Measurements from ENCODE around the gene SPAG17. TPM values are rescaled to one million over a fixed set of nuclear protein-coding genes. Genes with fewer than 3 reads are reported as not detected.
A peak's percentile ranks its signal among the peaks of the same experiment; 100 is the strongest.

SPAG17 gene
- total RNA-seq, 1 experiment from 2014 or later, result not detected

DNA sequence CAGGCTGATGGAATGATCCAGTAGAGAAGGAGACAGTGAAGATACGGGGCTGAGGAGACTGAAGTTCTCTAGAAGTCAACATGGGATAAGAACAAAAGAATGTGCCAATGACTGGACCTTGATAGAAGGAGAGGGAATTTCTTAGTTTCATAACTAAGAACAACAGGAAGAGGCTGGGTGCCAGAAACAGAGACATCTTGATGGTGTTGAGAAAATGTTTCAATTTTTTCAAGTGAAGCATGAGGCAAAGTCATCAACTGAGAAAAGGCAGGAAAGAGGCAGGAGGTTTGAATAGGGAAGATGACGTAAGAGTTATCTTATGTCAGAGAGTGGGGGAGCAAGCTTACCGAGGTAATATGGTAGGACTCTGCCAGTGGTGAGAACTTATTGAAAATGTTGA is 80.1 kb downstream of the SPAG17 start:
- ChIA-PET POLR2A (ENCODE audit: unreplicated experiment) (no interaction called here), CTCF (no interaction called here)
- peaks cover 23% of the 10 kb centered on the region for H3K4me1 ChIP-seq (ENCODE audit: insufficient read depth, low read length)
- H3K27me3 ChIP-seq (ENCODE audit: low read length), result no peaks in the 10 kb centered on the region
- H3K9me2 ChIP-seq (replicated peaks; ENCODE audit: low read length), result no peaks in the 10 kb centered on the region
- H4K20me1 ChIP-seq (ENCODE audit: low read length), result no peaks in the 10 kb centered on the region
- no peak overlapping the region for H3K4me2 ChIP-seq (ENCODE audit: low read length)
- ATAC-seq, result no peak
- no TSS peak for BruUV-seq (replicated peaks)
- no peak for DNase-seq
- intact Hi-C loops (cut with micrococcal nuclease), result no loop called here
- no peak overlapping the region for H2AFZ ChIP-seq (ENCODE audit: low read length)
- no peaks in the 10 kb centered on the region for H3K9me3 ChIP-seq (ENCODE audit: low read length)
- no peaks in the 10 kb centered on the region for H3F3A ChIP-seq (ENCODE audit: low read length, unreplicated experiment)
- H3K27ac ChIP-seq (ENCODE audit: low read length), result no peak overlapping the region
- TF ChIP-seq EZH2phosphoT487 (IDR thresholded peaks at IDR 0.05; ENCODE audit: borderline replicate concordance, low read length) (no peak), EZH2 (IDR thresholded peaks at IDR 0.05; ENCODE audit: low read length, unreplicated experiment) (no peak)
- TF ChIP-seq, protein P1, sequence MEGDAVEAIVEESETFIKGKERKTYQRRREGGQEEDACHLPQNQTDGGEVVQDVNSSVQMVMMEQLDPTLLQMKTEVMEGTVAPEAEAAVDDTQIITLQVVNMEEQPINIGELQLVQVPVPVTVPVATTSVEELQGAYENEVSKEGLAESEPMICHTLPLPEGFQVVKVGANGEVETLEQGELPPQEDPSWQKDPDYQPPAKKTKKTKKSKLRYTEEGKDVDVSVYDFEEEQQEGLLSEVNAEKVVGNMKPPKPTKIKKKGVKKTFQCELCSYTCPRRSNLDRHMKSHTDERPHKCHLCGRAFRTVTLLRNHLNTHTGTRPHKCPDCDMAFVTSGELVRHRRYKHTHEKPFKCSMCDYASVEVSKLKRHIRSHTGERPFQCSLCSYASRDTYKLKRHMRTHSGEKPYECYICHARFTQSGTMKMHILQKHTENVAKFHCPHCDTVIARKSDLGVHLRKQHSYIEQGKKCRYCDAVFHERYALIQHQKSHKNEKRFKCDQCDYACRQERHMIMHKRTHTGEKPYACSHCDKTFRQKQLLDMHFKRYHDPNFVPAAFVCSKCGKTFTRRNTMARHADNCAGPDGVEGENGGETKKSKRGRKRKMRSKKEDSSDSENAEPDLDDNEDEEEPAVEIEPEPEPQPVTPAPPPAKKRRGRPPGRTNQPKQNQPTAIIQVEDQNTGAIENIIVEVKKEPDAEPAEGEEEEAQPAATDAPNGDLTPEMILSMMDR (conservative IDR thresholded peaks at IDR 0.05; ENCODE audit: low read depth, low read length), result no peak
- no peaks in the 10 kb centered on the region for H3K36me3 ChIP-seq (ENCODE audit: low read depth, low read length)
- H3K4me3 ChIP-seq (ENCODE audit: low read length), result no peak overlapping the region
- no peak overlapping the region for H3K9ac ChIP-seq (ENCODE audit: low read length)
- no peaks in the 10 kb centered on the region for H3K79me2 ChIP-seq (ENCODE audit: low read length)

GRCh38 chr1:118102445-118102844 is 82.6 kb downstream of the SPAG17 start:
- intact Hi-C loops (cut with micrococcal nuclease), result no loop called here
- H3K9me2 ChIP-seq (replicated peaks; ENCODE audit: low read length), result no peaks in the 10 kb centered on the region
- DNase-seq (no peak), ATAC-seq (no peak)
- H3K79me2 ChIP-seq (ENCODE audit: low read length), result no peaks in the 10 kb centered on the region
- no peaks in the 10 kb centered on the region for H3F3A ChIP-seq (ENCODE audit: low read length, unreplicated experiment)
- CTCF ChIA-PET, result no interaction called here
- H3K27me3 ChIP-seq (ENCODE audit: low read length), result no peaks in the 10 kb centered on the region
- no peaks in the 10 kb centered on the region for H4K20me1 ChIP-seq (ENCODE audit: low read length)
- peaks cover 34% of the 10 kb centered on the region for H3K4me1 ChIP-seq (ENCODE audit: insufficient read depth, low read length)
- H3K4me2 ChIP-seq (ENCODE audit: low read length), result no peak overlapping the region
- peak overlapping the region; percentile 77; the same call in 1 of the 2 replicates for H3K9ac ChIP-seq (ENCODE audit: low read length)
- H3K9me3 ChIP-seq (ENCODE audit: low read length), result no peaks in the 10 kb centered on the region
- 0 out of 2 replicates have a peak overlapping the region, but pooled peaks have one; percentile 95 for H3K27ac ChIP-seq (ENCODE audit: low read length)
- TF ChIP-seq EZH2 (IDR thresholded peaks at IDR 0.05; ENCODE audit: low read length, unreplicated experiment), result no peak
- TF ChIP-seq, protein P1 (conservative IDR thresholded peaks at IDR 0.05; ENCODE audit: low read depth, low read length), result no peak
- TF ChIP-seq EZH2phosphoT487 (IDR thresholded peaks at IDR 0.05; ENCODE audit: borderline replicate concordance, low read length), result no peak
- POLR2A ChIA-PET (ENCODE audit: unreplicated experiment), result no interaction called here
- no peak overlapping the region for H2AFZ ChIP-seq (ENCODE audit: low read length)
- no TSS peak for BruUV-seq (replicated peaks)
- no peaks in the 10 kb centered on the region for H3K36me3 ChIP-seq (ENCODE audit: low read depth, low read length)
- no peak overlapping the region for H3K4me3 ChIP-seq (ENCODE audit: low read length)

GRCh38 chr1:118101999-118102398 is 83.0 kb downstream of the SPAG17 start:
- Histone ChIP-seq H2AFZ (ENCODE audit: low read length) (peak overlapping the region; percentile 58), H4K20me1 (ENCODE audit: low read length) (no peaks in the 10 kb centered on the region), H3K4me1 (ENCODE audit: insufficient read depth, low read length) (peaks cover 34% of the 10 kb centered on the region), H3K9me3 (ENCODE audit: low read length) (no peaks in the 10 kb centered on the region), H3K27ac (ENCODE audit: low read length) (peak overlapping the region; percentile 95), H3K9me2 (replicated peaks; ENCODE audit: low read length) (no peaks in the 10 kb centered on the region), H3K79me2 (ENCODE audit: low read length) (no peaks in the 10 kb centered on the region), H3K9ac (ENCODE audit: low read length) (peak overlapping the region; percentile 77), H3K27me3 (ENCODE audit: low read length) (no peaks in the 10 kb centered on the region), H3K36me3 (ENCODE audit: low read depth, low read length) (no peaks in the 10 kb centered on the region), H3K4me2 (ENCODE audit: low read length) (peak overlapping the region; percentile 75), H3K4me3 (ENCODE audit: low read length) (peak overlapping the region; percentile 45; the same call in 1 of the 2 replicates), H3F3A (ENCODE audit: low read length, unreplicated experiment) (no peaks in the 10 kb centered on the region)
- ChIA-PET CTCF (no interaction called here), POLR2A (ENCODE audit: unreplicated experiment) (no interaction called here)
- peak; percentile 7; the same call in 1 of the 2 replicates for ATAC-seq
- DNase-seq, result no peak
- intact Hi-C loops (cut with micrococcal nuclease), result no loop called here
- no TSS peak for BruUV-seq (replicated peaks)
- TF ChIP-seq EZH2phosphoT487 (IDR thresholded peaks at IDR 0.05; ENCODE audit: borderline replicate concordance, low read length) (no peak), EZH2 (IDR thresholded peaks at IDR 0.05; ENCODE audit: low read length, unreplicated experiment) (no peak)
- TF ChIP-seq, protein P1 (conservative IDR thresholded peaks at IDR 0.05; ENCODE audit: low read depth, low read length), result no peak
